H1 (cell line): ENCODE data around the gene GPC4. TPM values are rescaled to one million over a fixed set of nuclear protein-coding genes. Genes with fewer than 3 reads are reported as not detected.

Source experiments
- CTCF ChIA-PET: fragments of 300-600 bp; sonication (Branson Sonifier 250); formaldehyde crosslinking; loops from one replicate; lab custom pipeline; 2021; ENCODE audit not compliant: partially characterized antibody; lab: Charles Lee
- POLR2A ChIA-PET: fragments of 300-600 bp; sonication (Branson Sonifier 250); formaldehyde crosslinking; loops from one replicate; lab custom pipeline; 2021; ENCODE audit warnings: inconsistent platforms; ENCODE audit not compliant: partially characterized antibody; lab: Charles Lee
- DNase-seq, 2 experiments: peaks; one replicate each; pipeline versions ENCODE4 v3.0.0 to v3.0.0-alpha.2; 2010 to 2022; ENCODE audit warnings: low spot score in 2 of 2, low read depth in 1 of 2, mixed read lengths in 1 of 2
- FAIRE-seq: peaks from 2 replicates; lab custom pipeline; 2011; peaks lifted over from hg19 to GRCh38; lab: Jason Lieb, UNC
- H2AFZ ChIP-seq: 2 replicates; pipeline ENCODE4 v1.8.1; 2012; ENCODE audit warnings: low read length, inconsistent platforms
- H2AK5ac ChIP-seq: 2 replicates; pipeline ENCODE4 v1.6.1; 2013; ENCODE audit warnings: low read depth, low read length
- H2BK120ac ChIP-seq: replicated peaks from 2 replicates; pipeline ENCODE3; 2013; ENCODE audit warnings: low read depth, low read length, inconsistent platforms
- H2BK12ac ChIP-seq: 2 replicates; pipeline ENCODE4 v1.6.1; 2013; ENCODE audit warnings: low read depth, low read length
- H2BK15ac ChIP-seq: 2 replicates; pipeline ENCODE4 v1.6.1; 2013; ENCODE audit warnings: low read length
- H2BK20ac ChIP-seq: 2 replicates; pipeline ENCODE4 v1.6.1; 2013; ENCODE audit warnings: low read length
- H2BK5ac ChIP-seq: 2 replicates; pipeline ENCODE4 v1.6.1; 2013; ENCODE audit warnings: low read depth, low read length
- H3K14ac ChIP-seq: 2 replicates; pipeline ENCODE4 v1.6.1; 2013; ENCODE audit warnings: inconsistent platforms; ENCODE audit not compliant: insufficient read length
- H3K18ac ChIP-seq: 2 replicates; pipeline ENCODE4 v1.6.1; 2013; ENCODE audit warnings: low read length; ENCODE audit errors: extremely low read depth
- H3K23ac ChIP-seq: 2 replicates; pipeline ENCODE4 v1.6.1; 2013; ENCODE audit warnings: inconsistent platforms; ENCODE audit not compliant: insufficient read length
- H3K23me2 ChIP-seq: 2 replicates; pipeline ENCODE4 v1.6.1; 2013; ENCODE audit warnings: low read depth, low read length
- H3K27ac ChIP-seq: 2 replicates; pipeline ENCODE4 v1.6.1; 2011; ENCODE audit warnings: low read depth, low read length, inconsistent platforms
- H3K27me3 ChIP-seq, 4 experiments: replicated peaks in 1 of 4; 1 replicate in 1 of 4; 2 replicates in 3 of 4; pipeline versions ENCODE4 v1.6.1 to v1.8.1; 2011 to 2013; ENCODE audit warnings: low read length in 3 of 4, mild to moderate bottlenecking in 3 of 4, inconsistent platforms in 2 of 4, mixed read lengths in 2 of 4, moderate library complexity in 1 of 4; ENCODE audit not compliant: control insufficient read depth in 3 of 4, insufficient read depth in 3 of 4; ENCODE audit errors: extremely low read depth in 1 of 4
- H3K36me3 ChIP-seq, 4 experiments: 2 replicates each; pipeline versions ENCODE4 v1.6.1 to v1.8.1; 2011 to 2013; ENCODE audit warnings: mild to moderate bottlenecking in 4 of 4, low read length in 3 of 4, moderate library complexity in 2 of 4, control low read depth in 1 of 4, inconsistent platforms in 1 of 4; ENCODE audit not compliant: insufficient read depth in 4 of 4, control insufficient read depth in 2 of 4
- H3K4ac ChIP-seq: replicated peaks from 2 replicates; pipeline ENCODE3; 2013; ENCODE audit warnings: low read length, low read depth, mixed read lengths, inconsistent platforms; ENCODE audit not compliant: insufficient read length
- H3K4me1 ChIP-seq, 4 experiments: replicated peaks in 1 of 4; 1 replicate in 1 of 4; 2 replicates in 3 of 4; pipeline versions ENCODE4 v1.6.1 to v1.8.1; 2011 to 2013; ENCODE audit warnings: low read length in 3 of 4, inconsistent platforms in 2 of 4, mixed read lengths in 1 of 4; ENCODE audit not compliant: insufficient read depth in 4 of 4, control insufficient read depth in 3 of 4
- H3K4me2 ChIP-seq, 2 experiments: 2 replicates each; pipeline versions ENCODE4 v1.6.1 to v1.8.1; 2011 to 2013; ENCODE audit warnings: low read depth in 2 of 2, low read length in 2 of 2, control low read depth in 1 of 2, inconsistent platforms in 1 of 2, mild to moderate bottlenecking in 1 of 2; ENCODE audit not compliant: insufficient read depth in 1 of 2
- H3K4me3 ChIP-seq, 4 experiments: fragments of 200-600, 300-600 bp in 1 of 4; sonication (generic), shearing (Covaris generic), sonication (Bioruptor Twin) in 1 of 4; 2 replicates each; pipeline versions ENCODE4 v1.5.1 to v1.8.1; 2011 to 2016; ENCODE audit warnings: low read length in 4 of 4, low read depth in 3 of 4, control low read depth in 2 of 4, inconsistent platforms in 2 of 4, mild to moderate bottlenecking in 2 of 4, mixed read lengths in 1 of 4, moderate library complexity in 1 of 4; ENCODE audit not compliant: insufficient read depth in 2 of 4; ENCODE audit errors: extremely low read depth in 1 of 4
- H3K56ac ChIP-seq: replicated peaks from 2 replicates; pipeline ENCODE3; 2013; ENCODE audit warnings: low read depth, mild to moderate bottlenecking, mixed read lengths, low read length, inconsistent platforms; ENCODE audit not compliant: insufficient read length
- H3K79me1 ChIP-seq: 2 replicates; pipeline ENCODE4 v1.6.1; 2013; ENCODE audit warnings: low read depth, low read length, control low read depth
- H3K79me2 ChIP-seq, 2 experiments: 2 replicates each; pipeline versions ENCODE4 v1.6.1 to v1.8.1; 2012 to 2013; ENCODE audit warnings: low read length in 2 of 2, mild to moderate bottlenecking in 2 of 2, inconsistent platforms in 1 of 2; ENCODE audit not compliant: insufficient read depth in 2 of 2, control insufficient read depth in 1 of 2
- H3K9ac ChIP-seq, 4 experiments: replicated peaks in 1 of 4; 1 replicate in 1 of 4; 2 replicates in 3 of 4; pipeline versions ENCODE4 v1.6.1 to v1.8.1; 2011 to 2013; ENCODE audit warnings: low read depth in 3 of 4, low read length in 3 of 4, control low read depth in 2 of 4, mild to moderate bottlenecking in 2 of 4, moderate library complexity in 2 of 4, inconsistent platforms in 1 of 4; ENCODE audit errors: extremely low read depth in 1 of 4
- H3K9me3 ChIP-seq, 2 experiments: 2 replicates each; pipeline versions ENCODE4 v1.6.1 to v1.8.1; 2012 to 2013; ENCODE audit warnings: mild to moderate bottlenecking in 2 of 2, moderate library complexity in 2 of 2, control low read depth in 1 of 2, inconsistent platforms in 1 of 2, low read depth in 1 of 2, low read length in 1 of 2, mixed read lengths in 1 of 2; ENCODE audit not compliant: insufficient read depth in 2 of 2
- H4K20me1 ChIP-seq, 2 experiments: replicated peaks in 1 of 2; 2 replicates each; pipeline versions ENCODE3 to v1.8.1; 2011 to 2013; ENCODE audit warnings: inconsistent platforms in 2 of 2, low read length in 2 of 2, mild to moderate bottlenecking in 1 of 2; ENCODE audit not compliant: insufficient read depth in 2 of 2, control insufficient read depth in 1 of 2
- H4K5ac ChIP-seq: 2 replicates; pipeline ENCODE4 v1.6.1; 2013; ENCODE audit warnings: low read length, low read depth, mixed read lengths, inconsistent platforms; ENCODE audit not compliant: insufficient read length
- H4K8ac ChIP-seq: 2 replicates; pipeline ENCODE4 v1.8.0; 2013; ENCODE audit warnings: mild to moderate bottlenecking, moderate library complexity, low read length, inconsistent platforms; ENCODE audit not compliant: insufficient read depth; ENCODE audit errors: extremely low read depth
- H4K91ac ChIP-seq: replicated peaks from 2 replicates; pipeline ENCODE3; 2013; ENCODE audit warnings: low read length, mixed read lengths, inconsistent platforms; ENCODE audit not compliant: insufficient read length
- ATF2 ChIP-seq: IDR thresholded peaks from 2 replicates; pipeline ENCODE4 v1.6.1; 2012; ENCODE audit warnings: low read length, inconsistent platforms
- CBX5 ChIP-seq: fragments of 300-800, 300-1000 bp; sonication (generic); IDR thresholded peaks from 2 replicates; pipeline ENCODE4 v1.7.1; 2016; ENCODE audit warnings: antibody characterized with exemption, low read length, low read depth
- EGR1 ChIP-seq: IDR thresholded peaks from 2 replicates; pipeline ENCODE4 v1.6.1; 2011; ENCODE audit warnings: low read depth, low read length, borderline replicate concordance
- NANOG ChIP-seq: IDR thresholded peaks from 2 replicates; pipeline ENCODE4 v1.6.1; 2011; ENCODE audit warnings: low read length, low read depth, mild to moderate bottlenecking, inconsistent platforms; ENCODE audit not compliant: insufficient read depth, poor library complexity, severe bottlenecking
- PHF8 ChIP-seq: fragments of 200-600 bp; sonication (generic); conservative IDR thresholded peaks from 2 replicates; pipeline ENCODE4 v1.7.1; 2012; ENCODE audit warnings: low read depth, mild to moderate bottlenecking, inconsistent platforms, low read length, moderate library complexity
- RFX5 ChIP-seq: IDR thresholded peaks from 2 replicates; pipeline ENCODE4 v1.6.1; 2011; ENCODE audit warnings: low read depth, low read length, improper control_type of control experiment, borderline replicate concordance
- SP2 ChIP-seq: IDR thresholded peaks from 2 replicates; pipeline ENCODE4 v1.6.1; 2012; ENCODE audit warnings: mild to moderate bottlenecking, low read length, inconsistent platforms
- WGBS, 2 experiments: shearing (Covaris generic) in 1 of 2; methylation state at CpG; one replicate each; pipeline versions ENCODE4 v1.1.6 to v1.1.7; 2013 to 2015; ENCODE audit warnings: low lambda C conversion rate in 2 of 2, mixed read lengths in 2 of 2, inconsistent platforms in 1 of 2, low coverage in 1 of 2, missing lambda C conversion rate in 1 of 2; ENCODE audit not compliant: insufficient replicate concordance in 2 of 2, insufficient coverage in 1 of 2, insufficient read length in 1 of 2; ENCODE audit errors: extremely low coverage in 1 of 2, missing lambda C conversion rate in 1 of 2; 5-methylcytosine and 5-hydroxymethylcytosine counted together
- polyA plus RNA-seq, 7 experiments: library from polyadenylated mRNA; depleted of rRNA in 3 of 7; stranded (reverse) in 5 of 7; unstranded in 2 of 7; fragments of >200 nt in 5 of 7; fragments of 200-250 nt in 2 of 7; gene quantifications; 1 replicate in 5 of 7; 2 replicates in 1 of 7; 4 replicates in 1 of 7; pipeline versions ENCODE4 v1.2.1 to v1.2.3, GENCODE V29; 2011 to 2013; ENCODE audit warnings: missing spikeins in 2 of 7, mixed read lengths in 2 of 7
- total RNA-seq: library from RNA; stranded (reverse); fragmentation: NEBNext Ultra II Directional; extraction: Animal tissue kit (Norgen Biotek cat#: 25700); gene quantifications from 2 replicates; pipeline ENCODE4 v1.2.1, GENCODE V29; 2021

Gene GPC4
- total and polyA plus RNA-seq, 2 of the 8 experiments (the other 6 are each of a cell fraction or from before 2014, with no cell fraction given), result 46.8 to 230 TPM

DNA sequence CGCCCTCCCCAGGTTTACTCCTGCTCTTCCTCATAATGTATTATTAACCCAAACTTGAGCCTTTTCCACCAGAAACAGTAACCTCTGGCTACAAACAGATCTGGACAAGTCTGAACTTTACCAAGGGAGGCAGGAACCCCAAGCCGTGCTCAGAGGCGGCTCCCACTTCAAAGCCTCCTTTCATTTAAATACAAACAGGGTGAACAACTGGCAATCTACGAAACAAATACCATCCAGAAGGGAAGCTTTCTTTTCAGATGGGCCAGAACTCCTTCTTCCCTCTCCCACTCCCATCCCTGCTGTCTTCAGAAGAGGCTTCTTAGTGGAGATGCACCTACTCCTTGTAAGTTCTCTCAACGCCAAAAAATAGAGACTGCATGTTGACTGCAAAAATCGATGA is 2.1 kb upstream of the GPC4 start:
- WGBS, 2 experiments, result 15% methylated on average over 6 of the region's 6 CpGs; no CpG with 5 or more reads in 1 of the 2 experiments
- Histone ChIP-seq H3K79me2 (peaks cover 20 to 27% of the 10 kb centered on the region in 2 experiments), H2BK120ac (no peak overlapping the region)

More for the DNA sequence above, 2.1 kb upstream of the GPC4 start:
- Histone ChIP-seq H2BK15ac (no peak overlapping the region), H3K23me2 (peaks cover 7% of the 10 kb centered on the region; the same call in 1 of the 2 replicates), H4K91ac (no peak overlapping the region), H4K5ac (no peak overlapping the region), H3K18ac (no peak overlapping the region), H4K8ac (no peak overlapping the region), H3K36me3 (peaks cover 0 to 5% (median 2%) of the 10 kb centered on the region in 4 experiments; a peak in 3 of 8 replicates), H2AK5ac (no peak overlapping the region), H3K4ac (no peak overlapping the region), H3K14ac (no peak overlapping the region), H3K56ac (no peak overlapping the region), H3K27ac (no peak overlapping the region), H2AFZ (no peak overlapping the region), H3K4me1 (peaks cover 0 to 6% (median under 1%) of the 10 kb centered on the region in 4 experiments; a peak in 3 of 7 replicates), H3K4me3 (peak overlapping the region in 1 of 4 experiments; percentile 97; a peak in 2 of 8 replicates), H3K23ac (no peak overlapping the region), H3K79me1 (peaks cover 7% of the 10 kb centered on the region; the same call in 1 of the 2 replicates), H3K9me3 (no peaks in the 10 kb centered on the region), H2BK12ac (no peak overlapping the region), H3K9ac (no peak overlapping the region), H3K27me3 (no peaks in the 10 kb centered on the region), H2BK5ac (no peak overlapping the region), H2BK20ac (no peak overlapping the region), H3K4me2 (peak overlapping the region; percentile 8 to 75; a peak in 2 of 4 replicates), H4K20me1 (peaks cover 5 to 12% of the 10 kb centered on the region in 2 experiments)
- TF ChIP-seq ATF2 (no peak), CBX5 (no peak), NANOG (peak; percentile 14), EGR1 (no peak), SP2 (no peak), RFX5 (no peak), PHF8 (no peak)
- ChIA-PET CTCF (no interaction called here), POLR2A (interaction anchor here (0.6 to 1.2 kb wide), 2 partner anchors 28 to 1247 kb away, joined by 3 to 5 read pairs; no protein-coding TSS in a partner anchor)
- FAIRE-seq, result peak; percentile 74
- DNase-seq, result no peak
